GM04503 (cell line): ENCODE data around the gene HERPUD1.
"Not testable (repeated sequence)": the region's sequence is repeated elsewhere in the genome, so short reads cannot be mapped to it uniquely, and the experiment has no call there.

Experiments
- DNase-seq: peaks from one replicate; pipeline ENCODE4 v3.0.0-alpha.2; 2012; ENCODE audit warnings: low read depth

Gene HERPUD1

GRCh38 chr16:56934599-56935145, 2.7 kb downstream of the HERPUD1 start:
- not testable (repeated sequence) for DNase-seq

GRCh38 chr16:56935201-56935600, 3.3 kb downstream of the HERPUD1 start:
- DNase-seq, result no peak

- no peak for DNase-seq
Measured at GRCh38 chr16:56936491-56936890, 4.5 kb downstream of the HERPUD1 start.

GRCh38 chr16:56936950-56937349, 5.0 kb downstream of the HERPUD1 start:
- DNase-seq, result no peak

GRCh38 chr16:56938664-56939513, 6.9 kb downstream of the HERPUD1 start:
- DNase-seq, result no peak

- DNase-seq, result no peak
Measured at GRCh38 chr16:56939801-56940200, 7.9 kb downstream of the HERPUD1 start.

- no peak for DNase-seq
Measured at GRCh38 chr16:56941092-56941491, 9.2 kb downstream of the HERPUD1 start.

GRCh38 chr16:56941856-56942331, 10.0 kb downstream of the HERPUD1 start:
- no peak for DNase-seq

GRCh38 chr16:56943761-56944375, 11.9 kb downstream of the HERPUD1 start:
- no peak for DNase-seq

- DNase-seq, result no peak
Measured at GRCh38 chr16:56944954-56945839, 13.3 kb downstream of the HERPUD1 start.

GRCh38 chr16:56945847-56946527, 14.0 kb downstream of the HERPUD1 start:
- no peak for DNase-seq

GRCh38 chr16:56946767-56947603, 15.0 kb downstream of the HERPUD1 start:
- DNase-seq, result no peak

GRCh38 chr16:56947604-56947995, 15.7 kb downstream of the HERPUD1 start:
- no peak for DNase-seq

GRCh38 chr16:56948234-56948633, 16.3 kb downstream of the HERPUD1 start:
- no peak for DNase-seq

GRCh38 chr16:56950051-56950450, 18.1 kb downstream of the HERPUD1 start:
- no peak for DNase-seq

- DNase-seq, result no peak
Measured at GRCh38 chr16:56950455-56950854, 18.5 kb downstream of the HERPUD1 start.

- no peak for DNase-seq
Measured at GRCh38 chr16:56950881-56951771, 19.2 kb downstream of the HERPUD1 start.

GRCh38 chr16:56953006-56953405, 21.1 kb downstream of the HERPUD1 start:
- no peak for DNase-seq

GRCh38 chr16:56956076-56956475, 24.1 kb downstream of the HERPUD1 start:
- no peak for DNase-seq

GRCh38 chr16:56956756-56957155, 24.8 kb downstream of the HERPUD1 start:
- DNase-seq, result no peak
